ENCODE measurements around the gene SH3BP2.

Gene SH3BP2

GRCh38 chr4:2856266-2856665 lies 63.4 kb downstream of the SH3BP2 start:
- DNase-seq (ENCODE audit: low read depth), result no peak
- H3K4me3 ChIP-seq (ENCODE audit: low read depth, low read length), result no peak overlapping the region
- TF ChIP-seq CTCF (IDR thresholded peaks at IDR 0.05; ENCODE audit: low read depth, low read length, missing control alignments), result no peak

GRCh38 chr4:2857349-2857927 lies 64.6 kb downstream of the SH3BP2 start:
- TF ChIP-seq CTCF (IDR thresholded peaks at IDR 0.05; ENCODE audit: low read depth, low read length, missing control alignments), result no peak
- DNase-seq (ENCODE audit: low read depth), result no peak
- no peak overlapping the region for H3K4me3 ChIP-seq (ENCODE audit: low read depth, low read length)

- TF ChIP-seq CTCF (IDR thresholded peaks at IDR 0.05; ENCODE audit: low read depth, low read length, missing control alignments), result no peak
- H3K4me3 ChIP-seq (ENCODE audit: low read depth, low read length), result no peak overlapping the region
- DNase-seq (ENCODE audit: low read depth), result no peak
Observed at GRCh38 chr4:2858451-2859217, 65.7 kb downstream of the SH3BP2 start.

- no peak for TF ChIP-seq CTCF (IDR thresholded peaks at IDR 0.05; ENCODE audit: low read depth, low read length, missing control alignments)
- DNase-seq (ENCODE audit: low read depth), result no peak
- H3K4me3 ChIP-seq (ENCODE audit: low read depth, low read length), result no peak overlapping the region
Observed at GRCh38 chr4:2859514-2859913, 66.6 kb downstream of the SH3BP2 start.

GRCh38 chr4:2860391-2861348 lies 67.8 kb downstream of the SH3BP2 start:
- no peak for DNase-seq (ENCODE audit: low read depth)
- TF ChIP-seq CTCF (IDR thresholded peaks at IDR 0.05; ENCODE audit: low read depth, low read length, missing control alignments), result no peak

GRCh38 chr4:2861631-2862436 lies 68.9 kb downstream of the SH3BP2 start:
- DNase-seq (ENCODE audit: low read depth), result no peak
- TF ChIP-seq CTCF (IDR thresholded peaks at IDR 0.05; ENCODE audit: low read depth, low read length, missing control alignments), result no peak
- no peak overlapping the region for H3K4me3 ChIP-seq (ENCODE audit: low read depth, low read length)

More at GRCh38 chr4:2860391-2861348, 67.8 kb downstream of the SH3BP2 start:
- no peak overlapping the region for H3K4me3 ChIP-seq (ENCODE audit: low read depth, low read length)
